Activated naive CD4-positive, alpha-beta T cell treated with anti-CD3 and anti-CD28 coated beads for 36 hours (primary cell): ENCODE measurements around the gene SNX13. TPM values are rescaled to one million over a fixed set of nuclear protein-coding genes. Genes with fewer than 3 reads are reported as not detected.

Source experiments
- CTCF ChIA-PET: fragments of 350-600 bp; sonication (Branson Sonifier 250); formaldehyde crosslinking; loops from one replicate; lab custom pipeline; 2021; ENCODE audit warnings: antibody characterized with exemption; lab: Charles Lee
- DNase-seq: peaks from one replicate; pipeline ENCODE4 v3.0.0-alpha.2; 2020
- H3K27ac Mint-ChIP-seq: one replicate; pipeline ENCODE4 v1.8.0; 2021; ENCODE audit warnings: mild to moderate bottlenecking, mixed read lengths
- H3K27me3 Mint-ChIP-seq: one replicate; pipeline ENCODE4 v1.8.0; 2021; ENCODE audit warnings: low read depth, mixed read lengths
- H3K36me3 Mint-ChIP-seq: one replicate; pipeline ENCODE4 v1.8.0; 2021; ENCODE audit warnings: low read depth, mixed read lengths
- H3K4me1 Mint-ChIP-seq: one replicate; pipeline ENCODE4 v1.8.0; 2021; ENCODE audit warnings: low read depth, mixed read lengths
- H3K4me3 Mint-ChIP-seq: one replicate; pipeline ENCODE4 v1.8.0; 2021; ENCODE audit warnings: mild to moderate bottlenecking, moderate library complexity, mixed read lengths
- H3K9me3 Mint-ChIP-seq: one replicate; pipeline ENCODE4 v1.8.0; 2021; ENCODE audit warnings: mixed read lengths
- intact Hi-C: fragments of 100-400 bp; cut with micrococcal nuclease; formaldehyde crosslinking; loops from one replicate; pipeline ENCODE4 v1.15.1; 2023
- total RNA-seq, 2 experiments: library from RNA; stranded (reverse); gene quantifications; one replicate each; pipeline ENCODE4 v1.2.3, GENCODE V29; 2021

Gene SNX13
- total RNA-seq, 2 experiments from 2014 or later, result 19.5 to 20.3 TPM

DNA sequence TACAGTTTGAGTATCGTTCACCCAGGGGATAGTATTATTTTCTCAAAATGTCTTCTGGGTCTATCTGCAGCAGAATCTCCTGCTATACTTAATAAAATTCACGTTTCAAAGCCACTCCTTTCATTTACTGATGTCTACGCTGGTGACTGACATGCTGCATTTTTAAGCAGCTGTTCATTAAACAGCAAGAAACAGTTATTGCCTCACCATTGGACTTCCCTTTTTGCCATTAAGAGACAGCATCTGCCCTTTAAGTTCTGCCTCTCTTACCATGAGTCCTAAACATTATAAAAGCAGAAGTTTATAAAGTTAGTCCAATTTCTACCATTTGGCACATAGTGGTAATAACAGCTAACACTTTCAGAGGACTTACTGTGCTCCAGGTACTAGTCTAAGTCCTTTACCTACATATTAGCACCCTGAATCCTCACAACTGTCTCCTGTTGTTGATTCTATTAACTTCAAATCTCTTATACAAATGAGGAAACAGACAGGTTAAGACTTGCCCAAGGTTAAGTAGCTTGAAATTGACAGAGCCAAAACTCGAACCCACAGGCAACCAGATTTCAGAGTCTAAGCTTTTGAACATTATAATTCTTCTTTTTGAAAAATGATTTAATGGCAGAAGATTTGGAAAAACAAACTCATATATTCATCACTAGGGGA, 169.5 kb downstream of the SNX13 start:
- Mint-ChIP-seq H3K36me3 (no peaks in the 10 kb centered on the region), H3K27ac (no peak overlapping the region), H3K4me3 (no peak overlapping the region), H3K4me1 (peaks cover 9% of the 10 kb centered on the region), H3K9me3 (no peaks in the 10 kb centered on the region), H3K27me3 (no peaks in the 10 kb centered on the region)
- CTCF ChIA-PET, result interaction anchor here (0.7 to 2.4 kb wide), 32 partner anchors 10 to 578 kb away, joined by 3 to 18 read pairs (median 4); no protein-coding TSS in a partner anchor
- DNase-seq, result no peak
- intact Hi-C loops, result loop anchor here (1.0 to 5.0 kb wide), 6 partner anchors 64 to 574 kb away; partner anchors contain the start of gene SNX13

DNA sequence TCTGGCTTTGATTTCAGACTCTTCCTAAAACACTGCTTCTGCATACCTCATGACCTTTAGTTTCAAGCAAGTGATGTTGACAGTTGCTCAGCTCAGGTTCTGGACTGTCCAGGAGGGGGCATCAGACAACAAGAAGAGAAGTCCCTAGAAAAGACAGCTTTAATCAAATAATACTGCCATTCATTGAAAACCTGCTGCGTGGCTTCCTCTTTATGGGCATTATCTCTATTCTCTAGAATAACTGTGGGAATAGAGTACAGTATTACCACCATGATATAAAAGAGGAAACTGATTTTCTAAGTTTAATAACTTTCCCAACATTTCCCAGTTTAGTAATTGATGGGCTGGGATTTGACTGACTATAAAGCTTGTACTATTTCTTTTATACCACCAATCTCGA, 170.4 kb downstream of the SNX13 start:
- H3K36me3 Mint-ChIP-seq, result peaks cover 2% of the 10 kb centered on the region
- H3K27ac Mint-ChIP-seq, result no peak overlapping the region
- no peaks in the 10 kb centered on the region for H3K9me3 Mint-ChIP-seq
- peak; percentile 78 for DNase-seq
- peaks cover 9% of the 10 kb centered on the region for H3K4me1 Mint-ChIP-seq
- CTCF ChIA-PET, result interaction anchor here (0.7 to 2.4 kb wide), 31 partner anchors 9 to 588 kb away, joined by 3 to 18 read pairs (median 4); no protein-coding TSS in a partner anchor
- no peaks in the 10 kb centered on the region for H3K27me3 Mint-ChIP-seq
- H3K4me3 Mint-ChIP-seq, result no peak overlapping the region
- intact Hi-C loops, result loop anchor here (1.0 to 5.0 kb wide), 6 partner anchors 63 to 575 kb away; partner anchors contain the start of gene SNX13

DNA sequence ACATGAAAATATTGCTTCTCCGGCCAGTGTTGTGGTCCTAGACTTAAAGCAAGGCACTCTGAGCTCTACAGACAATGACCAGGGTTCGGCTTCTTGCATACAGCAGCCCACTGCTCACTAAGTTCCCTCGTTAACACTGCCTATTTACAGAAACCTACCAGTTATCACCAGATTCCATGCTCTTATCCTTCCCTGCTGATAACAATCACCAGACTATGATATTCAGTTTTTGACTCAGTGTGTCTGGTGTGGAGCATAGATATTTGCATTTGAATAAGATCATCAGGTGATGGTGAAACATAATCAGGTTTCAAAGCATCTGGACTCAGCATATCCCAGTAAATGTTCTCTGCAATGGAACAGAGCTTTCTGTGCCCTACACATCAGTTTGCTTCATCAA, 182.3 kb downstream of the SNX13 start:
- Mint-ChIP-seq H3K27me3 (no peaks in the 10 kb centered on the region), H3K4me3 (no peak overlapping the region), H3K36me3 (peaks cover 7% of the 10 kb centered on the region), H3K27ac (no peak overlapping the region), H3K4me1 (no peaks in the 10 kb centered on the region), H3K9me3 (no peaks in the 10 kb centered on the region)
- CTCF ChIA-PET, result no interaction called here
- DNase-seq, result no peak
- intact Hi-C loops, result no loop called here

DNA sequence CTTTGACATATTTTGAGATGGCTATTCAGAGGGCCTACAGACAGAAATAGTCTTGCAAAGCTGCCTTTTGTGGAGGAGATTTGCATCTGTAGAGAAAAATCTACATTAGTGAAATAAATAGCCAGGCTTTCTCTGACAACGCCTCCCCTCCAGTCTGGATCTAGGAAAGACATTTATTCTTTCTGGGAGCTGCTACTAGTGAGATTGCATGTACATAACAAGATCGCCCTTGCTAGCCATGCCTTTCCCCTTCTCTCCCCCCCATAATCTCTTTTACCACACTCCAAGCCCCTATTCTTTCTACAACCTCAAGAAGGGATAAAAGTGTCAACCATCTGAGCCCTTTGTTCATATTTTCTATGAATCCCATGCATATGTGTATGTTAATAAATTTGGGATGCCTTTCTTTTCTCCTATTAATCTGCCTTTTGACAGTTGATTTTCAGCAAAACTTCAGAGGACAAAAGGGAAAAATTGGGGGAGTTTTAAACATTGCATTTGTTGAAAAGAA, 194.2 kb downstream of the SNX13 start:
- H3K27me3 Mint-ChIP-seq, result no peaks in the 10 kb centered on the region
- intact Hi-C loops, result no loop called here
- no peak overlapping the region for H3K27ac Mint-ChIP-seq
- no peak overlapping the region for H3K4me3 Mint-ChIP-seq
- no peaks in the 10 kb centered on the region for H3K36me3 Mint-ChIP-seq
- no peak for DNase-seq
- CTCF ChIA-PET, result no interaction called here
- no peaks in the 10 kb centered on the region for H3K4me1 Mint-ChIP-seq
- H3K9me3 Mint-ChIP-seq, result no peaks in the 10 kb centered on the region

DNA sequence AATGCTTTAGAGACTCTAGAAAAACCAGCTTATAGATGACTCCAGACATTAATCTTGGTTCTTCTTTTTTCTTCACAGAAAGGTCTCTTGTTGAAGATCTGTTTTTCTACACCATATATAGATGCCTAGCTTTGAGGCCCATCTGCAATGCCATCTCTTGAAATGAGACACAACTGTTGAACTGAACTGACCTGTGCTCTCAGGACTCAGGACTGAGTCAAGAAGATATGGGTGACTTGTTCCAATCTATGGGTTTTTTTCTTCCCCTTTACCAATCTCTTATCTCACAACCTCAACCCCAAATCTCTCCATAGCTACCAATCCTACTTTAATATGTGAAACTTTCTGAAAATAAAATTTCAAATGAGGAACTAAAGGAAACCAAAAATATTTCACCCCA, 194.7 kb downstream of the SNX13 start:
- no peaks in the 10 kb centered on the region for H3K4me1 Mint-ChIP-seq
- no peaks in the 10 kb centered on the region for H3K27me3 Mint-ChIP-seq
- DNase-seq, result no peak
- intact Hi-C loops, result no loop called here
- no peaks in the 10 kb centered on the region for H3K36me3 Mint-ChIP-seq
- no peaks in the 10 kb centered on the region for H3K9me3 Mint-ChIP-seq
- CTCF ChIA-PET, result interaction anchor here (0.7 to 1.2 kb wide), 2 partner anchors 24 to 596 kb away, joined by 3 to 4 read pairs; no protein-coding TSS in a partner anchor
- H3K27ac Mint-ChIP-seq, result no peak overlapping the region
- no peak overlapping the region for H3K4me3 Mint-ChIP-seq

DNA sequence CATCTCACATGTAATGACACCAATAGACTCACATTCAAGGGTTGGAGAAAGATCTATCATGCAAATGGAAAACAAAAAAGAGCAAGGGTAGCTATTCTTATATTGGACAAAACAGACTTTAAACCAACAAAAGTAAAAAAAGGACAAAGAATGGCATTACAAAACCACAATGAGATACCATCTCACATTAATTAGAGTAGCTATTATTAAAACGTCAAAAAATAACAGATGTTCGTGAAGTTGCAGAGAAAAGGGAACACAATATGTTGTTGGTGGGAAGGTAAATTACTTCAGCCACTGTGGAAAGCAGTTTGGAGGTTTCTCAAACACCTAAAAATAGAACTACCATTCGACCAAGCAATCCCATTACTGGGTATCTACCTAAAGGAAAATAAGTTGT, 197.0 kb downstream of the SNX13 start:
- Mint-ChIP-seq H3K36me3 (no peaks in the 10 kb centered on the region), H3K27ac (no peak overlapping the region), H3K4me1 (no peaks in the 10 kb centered on the region), H3K27me3 (no peaks in the 10 kb centered on the region), H3K4me3 (no peak overlapping the region), H3K9me3 (no peaks in the 10 kb centered on the region)
- intact Hi-C loops, result no loop called here
- DNase-seq, result no peak
- CTCF ChIA-PET, result interaction anchor here (1.2 kb wide), 1 partner anchor 64 kb away, joined by 3 read pairs; no protein-coding TSS in a partner anchor

DNA sequence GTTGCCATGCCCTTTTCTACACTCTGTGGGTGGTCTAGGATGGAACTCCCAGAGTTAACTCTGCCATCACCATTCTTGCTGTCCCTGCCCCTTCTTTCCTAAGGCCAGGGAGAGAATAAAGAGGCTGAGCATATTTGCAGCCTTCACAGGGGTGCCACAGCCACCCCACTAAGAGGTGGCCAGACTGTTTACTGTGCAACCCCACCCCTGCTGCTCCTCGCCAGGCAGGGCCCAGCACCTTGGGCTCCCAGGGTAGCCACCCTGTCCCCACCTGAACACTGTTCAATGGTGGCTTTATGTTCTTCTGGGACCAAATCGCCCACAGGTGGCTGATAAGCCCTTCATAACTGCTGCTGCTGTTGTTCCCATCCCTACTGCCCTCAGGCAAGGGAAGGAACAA, 198.9 kb downstream of the SNX13 start:
- CTCF ChIA-PET, result interaction anchor here (0.5 kb wide), 1 partner anchor 10 kb away, joined by 4 read pairs; no protein-coding TSS in a partner anchor
- intact Hi-C loops, result no loop called here
- Mint-ChIP-seq H3K4me3 (no peak overlapping the region), H3K27ac (no peak overlapping the region), H3K27me3 (no peaks in the 10 kb centered on the region), H3K9me3 (no peaks in the 10 kb centered on the region), H3K4me1 (no peaks in the 10 kb centered on the region), H3K36me3 (no peaks in the 10 kb centered on the region)
- no peak for DNase-seq

Other genes starting within 250 kb of the SNX13 start
- not detected for gene PRPS1L1, start 87.4 kb upstream of the SNX13 start, total RNA-seq